Adrenal gland (tissue), 5 donors: ENCODE results near the gene EPC1.

Experiments
- POLR2A ChIP-seq, 2 donors: fragments of 450-650 bp; IDR thresholded peaks; one replicate each; pipeline ENCODE4 v1.6.1; 2017; ENCODE audit warnings: antibody characterized with exemption in 2 of 2, mild to moderate bottlenecking in 2 of 2, moderate library complexity in 1 of 2
- TF ChIP-seq, protein P1 (sequence below), 6 experiments: fragments of 450-650 bp in 4 of 6; fragments of 200-600 bp in 2 of 6; sonication (generic) in 1 of 6; IDR thresholded peaks; 1 replicate in 5 of 6; 2 replicates in 1 of 6; pipeline versions ENCODE4 v1.5.1 to v1.8.0; 2016 to 2021; ENCODE audit warnings: antibody characterized with exemption in 6 of 6, mild to moderate bottlenecking in 2 of 6, moderate library complexity in 1 of 6
- donor health status: DM: no; HTN: no; CAD: no.

DNA sequence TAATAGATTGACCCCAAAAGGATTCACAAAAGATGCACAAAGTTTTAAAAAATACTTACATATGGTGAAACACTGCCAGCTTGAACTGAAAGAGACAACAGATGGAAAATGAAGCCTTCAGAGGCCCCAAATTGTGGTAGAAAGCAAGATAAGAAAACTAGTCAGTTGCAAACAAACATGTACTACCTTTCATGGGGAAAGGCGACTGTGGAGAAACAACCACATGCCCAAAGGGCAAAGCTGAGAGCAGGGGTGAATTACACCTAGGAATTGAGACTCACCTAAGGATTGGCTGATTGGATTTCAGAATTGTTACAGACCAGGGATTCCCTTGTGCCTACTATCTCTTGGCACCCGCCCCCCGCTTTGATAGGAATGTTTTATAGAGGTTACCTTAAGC is 13.1 kb downstream of the EPC1 start:
- TF ChIP-seq, protein P1, sequence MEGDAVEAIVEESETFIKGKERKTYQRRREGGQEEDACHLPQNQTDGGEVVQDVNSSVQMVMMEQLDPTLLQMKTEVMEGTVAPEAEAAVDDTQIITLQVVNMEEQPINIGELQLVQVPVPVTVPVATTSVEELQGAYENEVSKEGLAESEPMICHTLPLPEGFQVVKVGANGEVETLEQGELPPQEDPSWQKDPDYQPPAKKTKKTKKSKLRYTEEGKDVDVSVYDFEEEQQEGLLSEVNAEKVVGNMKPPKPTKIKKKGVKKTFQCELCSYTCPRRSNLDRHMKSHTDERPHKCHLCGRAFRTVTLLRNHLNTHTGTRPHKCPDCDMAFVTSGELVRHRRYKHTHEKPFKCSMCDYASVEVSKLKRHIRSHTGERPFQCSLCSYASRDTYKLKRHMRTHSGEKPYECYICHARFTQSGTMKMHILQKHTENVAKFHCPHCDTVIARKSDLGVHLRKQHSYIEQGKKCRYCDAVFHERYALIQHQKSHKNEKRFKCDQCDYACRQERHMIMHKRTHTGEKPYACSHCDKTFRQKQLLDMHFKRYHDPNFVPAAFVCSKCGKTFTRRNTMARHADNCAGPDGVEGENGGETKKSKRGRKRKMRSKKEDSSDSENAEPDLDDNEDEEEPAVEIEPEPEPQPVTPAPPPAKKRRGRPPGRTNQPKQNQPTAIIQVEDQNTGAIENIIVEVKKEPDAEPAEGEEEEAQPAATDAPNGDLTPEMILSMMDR (IDR thresholded peaks at IDR 0.05) = no peak
- TF ChIP-seq POLR2A (IDR thresholded peaks at IDR 0.05) = no peak
